NOMO-1 (cell line): ENCODE results near the gene TK1.
"Not testable (repeated sequence)": the region's sequence is repeated elsewhere in the genome, so short reads cannot be mapped to it uniquely, and the experiment has no call there.

Experiments
- DNase-seq, 2 experiments: peaks; one replicate each; lab custom pipeline; 2025; ENCODE audit not compliant: unreplicated experiment in 2 of 2; lab: John Stamatoyannopoulos, UW

The TK1 gene

GRCh38 chr17:78180083-78180482, 6.8 kb downstream of the TK1 start:
- no peak for DNase-seq

- DNase-seq: no peak
These were observed 7.5 kb downstream of the TK1 start for GRCh38 chr17:78179372-78179771.

- peak; percentile 40 to 67 for DNase-seq
These were observed 10.3 kb downstream of the TK1 start for GRCh38 chr17:78176548-78177025.

GRCh38 chr17:78175643-78175981, 11.2 kb downstream of the TK1 start:
- DNase-seq: no peak

- DNase-seq: no peak
These were observed 11.8 kb downstream of the TK1 start for GRCh38 chr17:78174870-78175642.

GRCh38 chr17:78174346-78174869, 12.4 kb downstream of the TK1 start:
- peak; percentile 75 to 76 for DNase-seq

- DNase-seq: peak in 1 of 2 experiments; percentile 14
These were observed 13.6 kb downstream of the TK1 start for GRCh38 chr17:78173097-78173715.

GRCh38 chr17:78172249-78173051, 14.4 kb downstream of the TK1 start:
- DNase-seq: peak in 1 of 2 experiments; percentile 30

- DNase-seq: not testable (repeated sequence)
These were observed 15.1 kb downstream of the TK1 start for GRCh38 chr17:78171591-78172248.

- DNase-seq: no peak
These were observed 15.9 kb downstream of the TK1 start for GRCh38 chr17:78170692-78171590.

GRCh38 chr17:78168903-78169793, 17.7 kb downstream of the TK1 start:
- no peak for DNase-seq

GRCh38 chr17:78168242-78168902, 18.5 kb downstream of the TK1 start, which contains the start of gene SYNGR2:
Gene SYNGR2, plus strand, starts transcription at chr17:78168581. Its CDS starts 36 bp downstream, at chr17:78168617.
- DNase-seq: peak; percentile 79 to 92

GRCh38 chr17:78166416-78166815, 20.4 kb downstream of the TK1 start:
- no peak for DNase-seq

- DNase-seq: no peak
These were observed 21.9 kb downstream of the TK1 start for GRCh38 chr17:78164748-78165607.

GRCh38 chr17:78163881-78164747, 22.7 kb downstream of the TK1 start:
- DNase-seq: no peak

- peak in 1 of 2 experiments; percentile 41 for DNase-seq
These were observed 27.2 kb downstream of the TK1 start for GRCh38 chr17:78159575-78160158.
